ENCODE results near the gene DHODH.
"Not testable (repeated sequence)": the region's sequence is repeated elsewhere in the genome, so short reads cannot be mapped to it uniquely, and the experiment has no call there.

DNA sequence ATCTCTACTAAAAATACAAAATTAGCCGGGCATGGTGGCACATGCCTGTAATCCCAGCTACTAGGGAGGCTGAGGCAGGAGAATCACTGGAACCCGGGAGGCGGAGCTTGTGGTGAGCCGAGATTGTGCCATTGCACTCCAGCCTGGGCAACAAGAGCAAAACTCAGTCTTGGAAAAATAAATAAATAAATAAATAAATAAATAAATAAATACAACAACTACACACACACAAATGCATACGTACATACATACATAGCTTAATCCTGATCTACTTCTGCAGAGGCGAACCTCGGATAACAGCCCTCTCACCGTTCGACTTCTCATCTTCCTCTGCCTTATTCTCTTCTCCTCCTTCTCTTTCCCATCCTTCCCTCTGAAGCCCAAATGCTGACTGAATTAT is 11.0 kb upstream of the DHODH start:
- not testable (repeated sequence) for TF ChIP-seq FOXC1 (CRISPR knock-in tag; IDR thresholded peaks at IDR 0.05; ENCODE audit: borderline replicate concordance); ISX (CRISPR knock-in tag; conservative IDR thresholded peaks at IDR 0.05); MAFF (IDR thresholded peaks at IDR 0.05; ENCODE audit: low read depth, low read length)
- TF ChIP-seq, protein P1, sequence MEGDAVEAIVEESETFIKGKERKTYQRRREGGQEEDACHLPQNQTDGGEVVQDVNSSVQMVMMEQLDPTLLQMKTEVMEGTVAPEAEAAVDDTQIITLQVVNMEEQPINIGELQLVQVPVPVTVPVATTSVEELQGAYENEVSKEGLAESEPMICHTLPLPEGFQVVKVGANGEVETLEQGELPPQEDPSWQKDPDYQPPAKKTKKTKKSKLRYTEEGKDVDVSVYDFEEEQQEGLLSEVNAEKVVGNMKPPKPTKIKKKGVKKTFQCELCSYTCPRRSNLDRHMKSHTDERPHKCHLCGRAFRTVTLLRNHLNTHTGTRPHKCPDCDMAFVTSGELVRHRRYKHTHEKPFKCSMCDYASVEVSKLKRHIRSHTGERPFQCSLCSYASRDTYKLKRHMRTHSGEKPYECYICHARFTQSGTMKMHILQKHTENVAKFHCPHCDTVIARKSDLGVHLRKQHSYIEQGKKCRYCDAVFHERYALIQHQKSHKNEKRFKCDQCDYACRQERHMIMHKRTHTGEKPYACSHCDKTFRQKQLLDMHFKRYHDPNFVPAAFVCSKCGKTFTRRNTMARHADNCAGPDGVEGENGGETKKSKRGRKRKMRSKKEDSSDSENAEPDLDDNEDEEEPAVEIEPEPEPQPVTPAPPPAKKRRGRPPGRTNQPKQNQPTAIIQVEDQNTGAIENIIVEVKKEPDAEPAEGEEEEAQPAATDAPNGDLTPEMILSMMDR (CRISPR knock-in tag; IDR thresholded peaks at IDR 0.05): not testable (repeated sequence)
